ENCODE measurements around the gene PSMB7.
A peak's percentile ranks its signal among the peaks of the same experiment; 100 is the strongest.

PSMB7 gene

GRCh38 chr9:124309667-124310084, 105.6 kb downstream of the PSMB7 start:
- DNase-seq (ENCODE audit: low read depth) = peak; percentile 95
- H3K4me3 ChIP-seq (replicated peaks; ENCODE audit: low read depth, low read length) = no peak overlapping the region
- TF ChIP-seq CTCF (IDR thresholded peaks at IDR 0.05; ENCODE audit: low read length, missing control alignments) = no peak

- DNase-seq (ENCODE audit: low read depth) = no peak
- H3K4me3 ChIP-seq (replicated peaks; ENCODE audit: low read depth, low read length) = no peak overlapping the region
- TF ChIP-seq CTCF (IDR thresholded peaks at IDR 0.05; ENCODE audit: low read length, missing control alignments) = no peak
Measured at GRCh38 chr9:124308606-124309491, 106.4 kb downstream of the PSMB7 start.

- TF ChIP-seq CTCF (IDR thresholded peaks at IDR 0.05; ENCODE audit: low read length, missing control alignments) = no peak
- no peak for DNase-seq (ENCODE audit: low read depth)
- H3K4me3 ChIP-seq (replicated peaks; ENCODE audit: low read depth, low read length) = no peak overlapping the region
Measured at GRCh38 chr9:124307379-124308030, 107.7 kb downstream of the PSMB7 start.

- H3K4me3 ChIP-seq (replicated peaks; ENCODE audit: low read depth, low read length) = no peak overlapping the region
- no peak for TF ChIP-seq CTCF (IDR thresholded peaks at IDR 0.05; ENCODE audit: low read length, missing control alignments)
- DNase-seq (ENCODE audit: low read depth) = peak; percentile 88
Measured at GRCh38 chr9:124306098-124306735, 109.0 kb downstream of the PSMB7 start.

- no peak for DNase-seq (ENCODE audit: low read depth)
- no peak for TF ChIP-seq CTCF (IDR thresholded peaks at IDR 0.05; ENCODE audit: low read length, missing control alignments)
- H3K4me3 ChIP-seq (replicated peaks; ENCODE audit: low read depth, low read length) = no peak overlapping the region
Measured at GRCh38 chr9:124304285-124304684, 111.0 kb downstream of the PSMB7 start.

- no peak for DNase-seq (ENCODE audit: low read depth)
- no peak for TF ChIP-seq CTCF (IDR thresholded peaks at IDR 0.05; ENCODE audit: low read length, missing control alignments)
- H3K4me3 ChIP-seq (replicated peaks; ENCODE audit: low read depth, low read length) = no peak overlapping the region
Measured at GRCh38 chr9:124303762-124304161, 111.5 kb downstream of the PSMB7 start.
